HEK293 (cell line): Measurements from ENCODE around the gene MTA1.
A peak's percentile ranks its signal among the peaks of the same experiment; 100 is the strongest.

Experiments
- AEBP2 ChIP-seq: fragments of 450-650 bp; formaldehyde crosslinking; IDR thresholded peaks from 2 replicates; pipeline ENCODE4 v1.5.1; 2016; ENCODE audit warnings: missing biosample characterization, missing genetic modification characterization, borderline replicate concordance
- TCF7L2 ChIP-seq: IDR thresholded peaks from 2 replicates; pipeline ENCODE4 v1.6.1; 2011; ENCODE audit warnings: low read depth, mild to moderate bottlenecking, inconsistent platforms, low read length, moderate library complexity, borderline replicate concordance
- ZBTB7A ChIP-seq: fragments of 450-650 bp; formaldehyde crosslinking; IDR thresholded peaks from 2 replicates; pipeline ENCODE4 v1.5.1; 2016; ENCODE audit warnings: low read depth, missing biosample characterization, missing genetic modification characterization
- ZNF138 ChIP-seq: fragments of 450-650 bp; formaldehyde crosslinking; IDR thresholded peaks from 2 replicates; pipeline ENCODE4 v1.5.1; 2016; ENCODE audit warnings: missing biosample characterization, missing genetic modification characterization, borderline replicate concordance
- ZNF223 ChIP-seq: fragments of 450-650 bp; formaldehyde crosslinking; IDR thresholded peaks from 2 replicates; pipeline ENCODE4 v1.5.1; 2016; ENCODE audit warnings: missing biosample characterization, missing genetic modification characterization
- ZNF23 ChIP-seq: fragments of 450-650 bp; formaldehyde crosslinking; IDR thresholded peaks from 2 replicates; pipeline ENCODE4 v1.5.1; 2016; ENCODE audit warnings: missing biosample characterization, missing genetic modification characterization, borderline replicate concordance
- ZNF274 ChIP-seq, 2 experiments: fragments of 200-500 bp in 1 of 2; fragments of 450-650 bp in 1 of 2; sonication (Bioruptor generic) in 1 of 2; formaldehyde crosslinking in 1 of 2; IDR thresholded peaks; 2 replicates each; pipeline versions ENCODE4 v1.5.1 to v1.6.1; 2014 to 2016; ENCODE audit warnings: borderline replicate concordance in 1 of 2, inconsistent platforms in 1 of 2, low read length in 1 of 2, missing biosample characterization in 1 of 2, missing genetic modification characterization in 1 of 2
- ZNF350 ChIP-seq: fragments of 450-650 bp; formaldehyde crosslinking; IDR thresholded peaks from 2 replicates; pipeline ENCODE4 v1.5.0; 2017; ENCODE audit warnings: missing biosample characterization, mild to moderate bottlenecking, missing genetic modification characterization
- ZNF362 ChIP-seq: fragments of 450-650 bp; formaldehyde crosslinking; IDR thresholded peaks from 2 replicates; pipeline ENCODE4 v1.5.1; 2016; ENCODE audit warnings: missing biosample characterization, missing genetic modification characterization
- ZNF398 ChIP-seq: fragments of 450-650 bp; formaldehyde crosslinking; IDR thresholded peaks from 2 replicates; pipeline ENCODE4 v1.5.1; 2017; ENCODE audit warnings: missing biosample characterization, missing genetic modification characterization
- ZNF416 ChIP-seq: fragments of 450-650 bp; formaldehyde crosslinking; IDR thresholded peaks from 2 replicates; pipeline ENCODE4 v1.5.1; 2016; ENCODE audit warnings: missing biosample characterization, missing genetic modification characterization
- ZNF501 ChIP-seq: fragments of 450-650 bp; formaldehyde crosslinking; IDR thresholded peaks from 2 replicates; pipeline ENCODE4 v1.5.1; 2016; ENCODE audit warnings: missing biosample characterization, missing genetic modification characterization
- TF ChIP-seq, protein P1 (sequence below): fragments of 450-650 bp; formaldehyde crosslinking; IDR thresholded peaks from 2 replicates; pipeline ENCODE4 v1.5.1; 2016; ENCODE audit warnings: missing biosample characterization, missing genetic modification characterization
- TF ChIP-seq, protein P2 (sequence below): fragments of 450-650 bp; formaldehyde crosslinking; IDR thresholded peaks from 2 replicates; pipeline ENCODE4 v1.5.1; 2016; ENCODE audit warnings: missing biosample characterization, missing genetic modification characterization

DNA sequence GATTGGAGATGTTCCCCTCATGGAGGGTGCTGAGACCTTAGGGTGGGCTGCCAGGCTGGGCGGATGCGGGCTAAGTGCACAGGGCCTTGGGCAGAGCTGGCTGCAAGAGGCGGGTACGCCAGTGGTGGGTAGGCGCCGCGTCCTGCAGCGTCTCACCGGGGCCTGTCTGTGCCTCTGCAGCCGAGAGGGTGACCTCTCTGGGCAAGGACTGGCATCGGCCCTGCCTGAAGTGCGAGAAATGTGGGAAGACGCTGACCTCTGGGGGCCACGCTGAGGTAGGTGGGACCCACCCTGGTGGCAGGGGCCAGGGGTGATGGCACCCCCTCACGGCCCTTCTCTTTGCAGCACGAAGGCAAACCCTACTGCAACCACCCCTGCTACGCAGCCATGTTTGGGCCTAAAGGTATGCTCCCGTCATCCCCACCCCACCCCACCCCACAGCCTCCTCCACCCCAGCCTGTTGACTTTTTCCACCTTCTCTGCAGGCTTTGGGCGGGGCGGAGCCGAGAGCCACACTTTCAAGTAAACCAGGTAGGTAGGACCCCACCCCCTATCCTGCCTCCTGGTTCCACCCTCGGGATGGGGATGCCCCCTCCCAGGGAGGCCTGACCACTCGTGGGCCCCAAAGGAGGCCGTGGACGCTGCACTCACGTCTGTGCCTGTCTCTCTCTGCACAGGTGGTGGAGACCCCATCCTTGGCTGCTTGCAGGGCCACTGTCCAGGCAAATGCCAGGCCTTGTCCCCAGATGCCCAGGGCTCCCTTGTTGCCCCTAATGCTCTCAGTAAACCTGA is 68.6 kb downstream of the MTA1 start:
- TF ChIP-seq, protein P1, sequence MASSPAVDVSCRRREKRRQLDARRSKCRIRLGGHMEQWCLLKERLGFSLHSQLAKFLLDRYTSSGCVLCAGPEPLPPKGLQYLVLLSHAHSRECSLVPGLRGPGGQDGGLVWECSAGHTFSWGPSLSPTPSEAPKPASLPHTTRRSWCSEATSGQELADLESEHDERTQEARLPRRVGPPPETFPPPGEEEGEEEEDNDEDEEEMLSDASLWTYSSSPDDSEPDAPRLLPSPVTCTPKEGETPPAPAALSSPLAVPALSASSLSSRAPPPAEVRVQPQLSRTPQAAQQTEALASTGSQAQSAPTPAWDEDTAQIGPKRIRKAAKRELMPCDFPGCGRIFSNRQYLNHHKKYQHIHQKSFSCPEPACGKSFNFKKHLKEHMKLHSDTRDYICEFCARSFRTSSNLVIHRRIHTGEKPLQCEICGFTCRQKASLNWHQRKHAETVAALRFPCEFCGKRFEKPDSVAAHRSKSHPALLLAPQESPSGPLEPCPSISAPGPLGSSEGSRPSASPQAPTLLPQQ: no peak
- TF ChIP-seq, protein P2, sequence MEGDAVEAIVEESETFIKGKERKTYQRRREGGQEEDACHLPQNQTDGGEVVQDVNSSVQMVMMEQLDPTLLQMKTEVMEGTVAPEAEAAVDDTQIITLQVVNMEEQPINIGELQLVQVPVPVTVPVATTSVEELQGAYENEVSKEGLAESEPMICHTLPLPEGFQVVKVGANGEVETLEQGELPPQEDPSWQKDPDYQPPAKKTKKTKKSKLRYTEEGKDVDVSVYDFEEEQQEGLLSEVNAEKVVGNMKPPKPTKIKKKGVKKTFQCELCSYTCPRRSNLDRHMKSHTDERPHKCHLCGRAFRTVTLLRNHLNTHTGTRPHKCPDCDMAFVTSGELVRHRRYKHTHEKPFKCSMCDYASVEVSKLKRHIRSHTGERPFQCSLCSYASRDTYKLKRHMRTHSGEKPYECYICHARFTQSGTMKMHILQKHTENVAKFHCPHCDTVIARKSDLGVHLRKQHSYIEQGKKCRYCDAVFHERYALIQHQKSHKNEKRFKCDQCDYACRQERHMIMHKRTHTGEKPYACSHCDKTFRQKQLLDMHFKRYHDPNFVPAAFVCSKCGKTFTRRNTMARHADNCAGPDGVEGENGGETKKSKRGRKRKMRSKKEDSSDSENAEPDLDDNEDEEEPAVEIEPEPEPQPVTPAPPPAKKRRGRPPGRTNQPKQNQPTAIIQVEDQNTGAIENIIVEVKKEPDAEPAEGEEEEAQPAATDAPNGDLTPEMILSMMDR (tag by site-specific recombination): peak; percentile 25; the same call in 1 of the 2 replicates
- no peak for TF ChIP-seq ZNF274 (IDR thresholded peaks at IDR 0.05; ENCODE audit: low read length)
- TF ChIP-seq ZNF274 (tag by site-specific recombination; IDR thresholded peaks at IDR 0.05; ENCODE audit: borderline replicate concordance): no peak
- no peak for TF ChIP-seq ZNF350 (tag by site-specific recombination)
- TF ChIP-seq ZNF362 (tag by site-specific recombination): no peak
- TF ChIP-seq ZNF501 (tag by site-specific recombination): no peak
- TF ChIP-seq ZNF23 (tag by site-specific recombination): no peak
- TF ChIP-seq ZNF398 (tag by site-specific recombination): no peak
- no peak for TF ChIP-seq ZNF138 (tag by site-specific recombination)
- no peak for TF ChIP-seq ZBTB7A
- TF ChIP-seq ZNF416 (tag by site-specific recombination): no peak
- TF ChIP-seq TCF7L2: no peak
- no peak for TF ChIP-seq ZNF223 (tag by site-specific recombination)
- no peak for TF ChIP-seq AEBP2 (tag by site-specific recombination)
